ENCODE measurements around the gene PRDM16.

PRDM16 gene

DNA sequence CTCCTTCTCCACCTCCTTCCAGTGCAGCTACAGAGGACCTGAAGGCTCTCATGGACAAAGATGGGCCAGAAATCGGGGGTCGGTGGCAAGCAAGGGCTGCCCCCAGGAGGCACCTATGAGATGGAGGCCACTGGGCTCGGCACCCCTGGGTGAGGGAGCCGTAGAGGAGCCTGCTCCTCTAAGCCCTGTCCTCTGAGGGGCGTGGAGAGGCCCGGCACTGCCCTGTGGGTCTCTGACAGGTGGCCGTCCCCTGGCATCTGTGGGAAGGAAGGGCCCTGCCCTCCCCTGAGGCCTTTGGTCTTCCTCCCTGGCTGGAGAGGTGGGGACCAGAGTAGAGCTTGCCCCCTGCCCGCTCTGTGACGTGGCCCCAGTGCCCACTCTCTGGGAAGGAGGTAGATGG is 30.9 kb downstream of the PRDM16 start:
- no peak for ATAC-seq
- no peak for TF ChIP-seq ZFP30 (CRISPR knock-in tag; IDR thresholded peaks at IDR 0.05)

DNA sequence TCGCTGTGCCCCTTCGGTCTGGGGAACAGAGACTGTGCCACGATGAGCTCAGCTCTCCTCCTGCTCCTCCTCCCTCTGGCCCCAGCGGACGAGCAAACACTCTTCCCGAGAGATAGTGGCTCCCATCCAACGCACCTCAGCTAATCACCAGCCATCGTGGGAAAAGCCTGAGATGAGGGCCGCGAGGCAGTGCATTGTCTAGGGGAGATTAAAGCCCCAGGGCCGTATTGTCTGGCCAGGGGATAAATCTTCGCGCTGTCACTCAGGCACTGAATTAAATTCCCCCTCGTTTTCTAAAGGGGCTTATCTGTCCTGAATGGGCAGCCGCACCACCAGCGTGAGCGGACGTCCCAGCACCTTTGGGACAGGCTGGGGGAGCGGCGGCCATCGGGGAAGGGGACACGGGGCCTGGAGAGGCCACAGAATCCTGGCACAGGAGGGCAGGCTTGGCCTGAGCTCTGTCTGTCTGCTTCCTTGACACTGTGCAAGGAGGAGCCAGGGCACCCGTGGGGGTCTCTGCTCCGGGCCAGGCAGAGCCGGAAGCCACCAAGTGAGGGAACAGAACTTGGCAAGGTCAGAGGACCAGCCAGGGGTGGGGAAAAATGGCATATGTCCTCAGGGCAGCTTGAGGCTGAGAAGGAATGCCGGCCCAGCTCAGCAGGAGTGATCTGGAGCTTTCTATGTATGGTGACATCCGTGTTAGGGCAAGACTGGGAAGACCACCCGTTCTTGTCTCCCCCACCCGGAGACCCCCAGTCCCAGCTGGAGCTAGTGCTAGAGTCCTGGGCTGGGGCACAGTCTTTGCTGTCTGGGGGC is 32.3 kb downstream of the PRDM16 start:
- no peak for TF ChIP-seq CSDC2 (CRISPR knock-in tag; IDR thresholded peaks at IDR 0.05)
- no peak for TF ChIP-seq ISL1 (CRISPR knock-in tag; IDR thresholded peaks at IDR 0.05)
- TF ChIP-seq RARB (CRISPR knock-in tag; IDR thresholded peaks at IDR 0.05): no peak
- TF ChIP-seq, protein P1, sequence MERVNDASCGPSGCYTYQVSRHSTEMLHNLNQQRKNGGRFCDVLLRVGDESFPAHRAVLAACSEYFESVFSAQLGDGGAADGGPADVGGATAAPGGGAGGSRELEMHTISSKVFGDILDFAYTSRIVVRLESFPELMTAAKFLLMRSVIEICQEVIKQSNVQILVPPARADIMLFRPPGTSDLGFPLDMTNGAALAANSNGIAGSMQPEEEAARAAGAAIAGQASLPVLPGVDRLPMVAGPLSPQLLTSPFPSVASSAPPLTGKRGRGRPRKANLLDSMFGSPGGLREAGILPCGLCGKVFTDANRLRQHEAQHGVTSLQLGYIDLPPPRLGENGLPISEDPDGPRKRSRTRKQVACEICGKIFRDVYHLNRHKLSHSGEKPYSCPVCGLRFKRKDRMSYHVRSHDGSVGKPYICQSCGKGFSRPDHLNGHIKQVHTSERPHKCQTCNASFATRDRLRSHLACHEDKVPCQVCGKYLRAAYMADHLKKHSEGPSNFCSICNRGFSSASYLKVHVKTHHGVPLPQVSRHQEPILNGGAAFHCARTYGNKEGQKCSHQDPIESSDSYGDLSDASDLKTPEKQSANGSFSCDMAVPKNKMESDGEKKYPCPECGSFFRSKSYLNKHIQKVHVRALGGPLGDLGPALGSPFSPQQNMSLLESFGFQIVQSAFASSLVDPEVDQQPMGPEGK (CRISPR knock-in tag; IDR thresholded peaks at IDR 0.05; ENCODE audit: borderline replicate concordance): no peak
- no peak for TF ChIP-seq BACH2 (CRISPR knock-in tag; IDR thresholded peaks at IDR 0.05; ENCODE audit: borderline replicate concordance)
- TF ChIP-seq, protein P2, sequence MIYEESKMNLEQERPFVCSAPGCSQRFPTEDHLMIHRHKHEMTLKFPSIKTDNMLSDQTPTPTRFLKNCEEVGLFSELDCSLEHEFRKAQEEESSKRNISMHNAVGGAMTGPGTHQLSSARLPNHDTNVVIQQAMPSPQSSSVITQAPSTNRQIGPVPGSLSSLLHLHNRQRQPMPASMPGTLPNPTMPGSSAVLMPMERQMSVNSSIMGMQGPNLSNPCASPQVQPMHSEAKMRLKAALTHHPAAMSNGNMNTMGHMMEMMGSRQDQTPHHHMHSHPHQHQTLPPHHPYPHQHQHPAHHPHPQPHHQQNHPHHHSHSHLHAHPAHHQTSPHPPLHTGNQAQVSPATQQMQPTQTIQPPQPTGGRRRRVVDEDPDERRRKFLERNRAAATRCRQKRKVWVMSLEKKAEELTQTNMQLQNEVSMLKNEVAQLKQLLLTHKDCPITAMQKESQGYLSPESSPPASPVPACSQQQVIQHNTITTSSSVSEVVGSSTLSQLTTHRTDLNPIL (CRISPR knock-in tag; IDR thresholded peaks at IDR 0.05; ENCODE audit: low read depth): no peak
- TF ChIP-seq OSR1 (CRISPR knock-in tag; IDR thresholded peaks at IDR 0.05): no peak
- no peak for TF ChIP-seq GLIS3 (CRISPR knock-in tag; IDR thresholded peaks at IDR 0.05)
- no peak for TF ChIP-seq TCF4 (CRISPR knock-in tag; IDR thresholded peaks at IDR 0.05; ENCODE audit: borderline replicate concordance)
- no peak for TF ChIP-seq SNAI2 (CRISPR knock-in tag; IDR thresholded peaks at IDR 0.05)
- no peak for TF ChIP-seq ESRRG (CRISPR knock-in tag; IDR thresholded peaks at IDR 0.05)
- no peak for TF ChIP-seq ZFP3 (CRISPR knock-in tag; IDR thresholded peaks at IDR 0.05)
- no peak for TF ChIP-seq ZC3H10 (CRISPR knock-in tag; IDR thresholded peaks at IDR 0.05)
- no peak for ATAC-seq

DNA sequence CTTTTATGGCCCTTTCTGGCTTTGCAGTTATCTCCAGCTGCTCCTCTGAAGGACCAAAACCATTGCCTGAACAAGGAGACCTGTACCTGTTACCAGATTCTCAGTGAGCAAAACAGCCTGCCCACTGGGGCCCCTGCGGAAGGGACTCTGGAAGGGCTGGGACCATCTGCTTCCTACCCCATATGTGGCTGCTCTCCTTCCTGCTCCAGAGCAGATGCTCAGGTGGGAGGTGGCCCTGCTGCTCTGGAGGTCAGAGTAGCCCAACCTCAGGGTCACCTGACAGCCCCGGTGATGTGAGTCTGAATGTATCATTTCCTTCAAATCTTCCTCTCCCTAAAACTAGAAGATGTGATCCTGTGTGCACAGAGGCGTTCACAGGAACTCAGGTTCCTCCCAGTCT is 33.6 kb downstream of the PRDM16 start:
- no peak for TF ChIP-seq PPARA (CRISPR knock-in tag; IDR thresholded peaks at IDR 0.05; ENCODE audit: borderline replicate concordance)
- no peak for TF ChIP-seq ZNF565 (CRISPR knock-in tag; conservative IDR thresholded peaks at IDR 0.05; ENCODE audit: low read depth)
- TF ChIP-seq, protein P3, sequence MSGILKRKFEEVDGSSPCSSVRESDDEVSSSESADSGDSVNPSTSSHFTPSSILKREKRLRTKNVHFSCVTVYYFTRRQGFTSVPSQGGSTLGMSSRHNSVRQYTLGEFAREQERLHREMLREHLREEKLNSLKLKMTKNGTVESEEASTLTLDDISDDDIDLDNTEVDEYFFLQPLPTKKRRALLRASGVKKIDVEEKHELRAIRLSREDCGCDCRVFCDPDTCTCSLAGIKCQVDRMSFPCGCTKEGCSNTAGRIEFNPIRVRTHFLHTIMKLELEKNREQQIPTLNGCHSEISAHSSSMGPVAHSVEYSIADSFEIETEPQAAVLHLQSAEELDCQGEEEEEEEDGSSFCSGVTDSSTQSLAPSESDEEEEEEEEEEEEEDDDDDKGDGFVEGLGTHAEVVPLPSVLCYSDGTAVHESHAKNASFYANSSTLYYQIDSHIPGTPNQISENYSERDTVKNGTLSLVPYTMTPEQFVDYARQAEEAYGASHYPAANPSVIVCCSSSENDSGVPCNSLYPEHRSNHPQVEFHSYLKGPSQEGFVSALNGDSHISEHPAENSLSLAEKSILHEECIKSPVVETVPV (CRISPR knock-in tag; IDR thresholded peaks at IDR 0.05): no peak

DNA sequence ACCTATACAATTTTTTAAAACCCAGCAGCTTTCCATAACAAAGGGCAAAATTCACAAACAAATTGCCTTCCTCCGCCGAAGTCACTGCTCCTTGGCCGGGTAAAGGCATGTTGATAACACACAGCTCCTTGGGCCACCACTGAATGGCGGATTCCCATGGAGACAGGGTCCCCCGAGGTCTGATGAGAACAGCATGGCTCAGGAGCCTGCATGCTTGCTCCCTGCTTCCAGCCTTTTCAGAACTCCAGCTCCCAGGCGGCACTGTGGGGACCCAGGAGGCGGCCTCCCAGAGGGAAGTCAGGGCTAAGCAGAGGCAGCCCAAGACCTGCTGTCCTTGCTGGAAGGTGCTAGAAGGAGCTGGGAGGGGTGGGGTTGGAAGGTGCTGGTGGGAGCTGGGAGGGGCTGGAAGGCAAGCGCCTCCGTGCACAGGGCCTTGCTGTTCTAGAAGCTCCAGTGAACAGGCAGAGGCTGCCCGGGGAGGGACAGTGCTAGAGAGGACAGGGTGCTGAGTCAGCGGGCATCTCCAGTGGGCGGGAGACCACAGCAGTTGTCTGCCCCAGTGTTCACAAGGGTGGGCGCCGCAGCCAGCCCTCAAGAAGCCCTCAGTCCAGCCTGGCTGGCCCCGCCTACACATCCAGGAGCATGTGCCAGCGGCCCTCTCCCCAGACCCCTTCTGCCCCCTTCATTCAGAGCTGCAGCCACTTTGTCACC is 35.1 kb downstream of the PRDM16 start:
- ATAC-seq: no peak
- no peak for TF ChIP-seq CSDC2 (CRISPR knock-in tag; IDR thresholded peaks at IDR 0.05)

More for the DNA sequence above, 33.6 kb downstream of the PRDM16 start:
- ATAC-seq: no peak

DNA sequence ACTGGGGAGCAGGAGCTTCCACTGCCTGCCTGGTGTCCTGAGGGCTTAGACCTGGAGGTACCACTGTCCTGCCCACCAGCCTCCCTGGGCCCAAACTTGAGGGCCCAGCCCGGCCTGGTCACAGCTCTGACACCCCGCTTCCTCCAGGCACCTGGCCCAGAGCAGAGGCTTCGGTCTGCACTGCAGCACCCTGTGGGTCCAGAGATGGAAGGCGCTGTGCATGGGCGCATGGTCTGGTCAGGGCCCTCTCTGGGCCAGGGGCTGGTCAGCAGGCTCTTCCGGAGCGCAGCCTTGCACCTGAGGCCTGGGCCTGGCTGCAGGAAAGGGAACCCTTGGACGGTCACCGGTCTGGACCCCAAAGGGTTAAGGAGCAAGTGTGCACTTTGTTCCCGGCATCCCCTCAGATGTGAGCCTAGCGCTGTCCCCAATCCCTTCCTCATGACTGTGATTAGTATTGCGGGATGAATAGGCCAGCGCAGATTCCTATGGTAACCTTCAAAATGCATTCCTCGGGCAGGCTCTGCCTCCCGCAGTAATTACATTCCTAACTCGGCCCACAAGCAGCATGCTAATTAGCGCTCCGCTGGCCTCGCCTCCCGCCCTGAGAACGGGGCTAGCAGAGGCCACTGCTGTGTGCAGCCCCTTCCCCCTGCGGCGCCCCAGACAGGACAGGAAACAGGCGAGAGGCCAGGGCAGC is 36.3 kb downstream of the PRDM16 start:
- TF ChIP-seq, protein P4, sequence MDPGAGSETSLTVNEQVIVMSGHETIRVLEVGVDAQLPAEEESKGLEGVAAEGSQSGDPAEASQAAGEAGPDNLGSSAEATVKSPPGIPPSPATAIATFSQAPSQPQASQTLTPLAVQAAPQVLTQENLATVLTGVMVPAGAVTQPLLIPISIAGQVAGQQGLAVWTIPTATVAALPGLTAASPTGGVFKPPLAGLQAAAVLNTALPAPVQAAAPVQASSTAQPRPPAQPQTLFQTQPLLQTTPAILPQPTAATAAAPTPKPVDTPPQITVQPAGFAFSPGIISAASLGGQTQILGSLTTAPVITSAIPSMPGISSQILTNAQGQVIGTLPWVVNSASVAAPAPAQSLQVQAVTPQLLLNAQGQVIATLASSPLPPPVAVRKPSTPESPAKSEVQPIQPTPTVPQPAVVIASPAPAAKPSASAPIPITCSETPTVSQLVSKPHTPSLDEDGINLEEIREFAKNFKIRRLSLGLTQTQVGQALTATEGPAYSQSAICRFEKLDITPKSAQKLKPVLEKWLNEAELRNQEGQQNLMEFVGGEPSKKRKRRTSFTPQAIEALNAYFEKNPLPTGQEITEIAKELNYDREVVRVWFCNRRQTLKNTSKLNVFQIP (CRISPR knock-in tag; IDR thresholded peaks at IDR 0.05; ENCODE audit: borderline replicate concordance, low read depth): no peak
- TF ChIP-seq, protein P3 (CRISPR knock-in tag; IDR thresholded peaks at IDR 0.05): no peak
- TF ChIP-seq PPARA (CRISPR knock-in tag; IDR thresholded peaks at IDR 0.05; ENCODE audit: borderline replicate concordance) (no peak), SNAI2 (CRISPR knock-in tag; IDR thresholded peaks at IDR 0.05) (no peak)
- TF ChIP-seq, protein P2 (CRISPR knock-in tag; IDR thresholded peaks at IDR 0.05; ENCODE audit: low read depth): no peak
- ATAC-seq: no peak
